Renal cortex interstitium (tissue), 11 donors: ENCODE measurements around the gene ACOT7. TPM values are rescaled to one million over a fixed set of nuclear protein-coding genes. Genes with fewer than 3 reads are reported as not detected.
"Not testable (repeated sequence)": the region's sequence is repeated elsewhere in the genome, so short reads cannot be mapped to it uniquely, and the experiment has no call there.

Source experiments
- DNase-seq, 11 donors: peaks; one replicate each; pipeline ENCODE4 v3.0.0-alpha.2; 2013; ENCODE audit warnings: low read depth in 9 of 11, low spot score in 4 of 11; ENCODE audit errors: extremely low read depth in 1 of 11
- polyA plus RNA-seq, 3 donors: library from polyadenylated mRNA; unstranded; fragments of 120-200 nt; gene quantifications; one replicate each; pipeline ENCODE4 v1.2.1, GENCODE V29; 2013; ENCODE audit not compliant: insufficient read length in 3 of 3

The ACOT7 gene
- polyA plus RNA-seq, 3 donors: 24.7 to 36.6 (median 34.0) TPM

- DNase-seq: no peak
These were observed 21.5 kb upstream of the ACOT7 start for GRCh38 chr1:6414881-6415626.

DNA sequence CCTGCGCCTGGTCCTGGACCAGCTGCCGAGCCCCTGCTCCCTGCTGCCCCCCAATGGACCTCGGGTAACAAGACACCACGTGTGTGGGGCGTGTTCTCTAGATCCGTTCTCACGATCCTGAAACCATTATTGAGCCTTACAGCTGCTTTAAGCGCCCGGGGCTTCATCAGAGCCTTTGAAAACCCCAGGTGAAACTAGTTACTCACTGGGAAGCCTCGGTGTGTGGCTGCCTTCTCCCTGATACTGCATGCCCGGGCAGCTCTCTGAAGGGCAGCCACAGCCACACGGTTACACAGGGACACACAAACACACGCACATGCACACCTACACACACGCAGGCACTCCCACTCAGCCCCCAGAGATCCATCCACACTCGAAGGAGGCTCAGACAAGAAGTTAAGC lies 20.9 kb upstream of the ACOT7 start:
- no peak for DNase-seq

DNA sequence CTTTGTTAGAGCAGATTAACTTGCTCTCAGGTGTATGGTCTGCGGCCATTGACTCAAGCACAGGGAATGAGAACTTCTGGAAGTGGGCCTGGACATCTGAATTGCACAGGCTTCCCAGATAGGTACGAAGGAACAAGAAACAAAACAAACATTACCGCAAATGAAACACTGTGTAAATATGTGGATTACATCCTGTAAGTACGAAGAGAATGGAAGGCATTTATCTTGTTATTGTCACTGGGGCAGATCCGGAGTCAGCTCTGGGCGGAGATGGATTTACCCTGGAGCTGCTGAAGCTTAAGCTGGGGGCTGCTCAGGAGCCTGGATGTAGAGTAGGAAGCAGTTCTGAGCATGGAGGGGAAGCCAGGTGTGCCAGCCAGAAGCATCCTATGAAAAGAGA lies 19.3 kb upstream of the ACOT7 start:
- no peak for DNase-seq

- no peak for DNase-seq
These were observed 16.8 kb upstream of the ACOT7 start for GRCh38 chr1:6410248-6410893.

DNA sequence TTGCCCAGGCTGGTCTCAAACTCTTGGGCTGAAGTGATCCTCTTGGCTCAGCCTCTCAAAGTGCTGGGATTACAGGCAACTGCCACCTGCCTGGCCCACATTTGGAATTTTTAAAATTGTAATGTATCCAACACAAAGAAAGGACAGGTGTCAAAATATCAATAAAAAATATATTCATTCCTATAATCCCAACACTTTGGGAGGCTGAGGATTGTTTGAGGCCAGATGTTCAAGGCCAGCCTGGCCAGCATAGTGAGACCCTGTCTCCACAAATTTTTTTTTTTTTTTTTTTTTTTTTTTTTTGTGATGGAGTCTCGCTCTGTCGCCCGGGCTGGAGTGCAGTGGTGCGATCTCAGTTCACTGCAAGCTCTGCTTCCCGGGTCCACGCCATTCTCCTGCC lies 16.2 kb upstream of the ACOT7 start:
- no peak for DNase-seq

DNA sequence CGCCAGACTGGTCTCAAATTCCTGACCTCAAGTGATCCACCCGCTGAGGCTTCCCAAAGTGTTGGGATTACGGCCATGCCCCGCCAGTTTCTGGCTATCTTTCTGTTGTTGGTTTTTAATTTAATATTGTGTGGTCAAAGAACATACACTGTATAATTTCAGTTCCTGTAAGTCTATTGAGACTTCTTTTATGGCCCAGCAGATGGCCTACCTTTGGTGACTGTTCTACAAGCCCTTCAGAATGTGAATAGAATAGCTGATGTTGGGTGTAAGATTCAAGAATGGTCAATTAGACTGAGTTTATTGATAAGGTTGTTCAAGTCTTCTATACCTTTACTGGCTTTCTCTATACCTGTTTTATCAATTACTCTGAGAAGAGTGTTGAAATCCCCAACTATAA lies 15.5 kb upstream of the ACOT7 start:
- DNase-seq: no peak

- no peak for DNase-seq
These were observed 14.5 kb upstream of the ACOT7 start for GRCh38 chr1:6408023-6408422.

DNA sequence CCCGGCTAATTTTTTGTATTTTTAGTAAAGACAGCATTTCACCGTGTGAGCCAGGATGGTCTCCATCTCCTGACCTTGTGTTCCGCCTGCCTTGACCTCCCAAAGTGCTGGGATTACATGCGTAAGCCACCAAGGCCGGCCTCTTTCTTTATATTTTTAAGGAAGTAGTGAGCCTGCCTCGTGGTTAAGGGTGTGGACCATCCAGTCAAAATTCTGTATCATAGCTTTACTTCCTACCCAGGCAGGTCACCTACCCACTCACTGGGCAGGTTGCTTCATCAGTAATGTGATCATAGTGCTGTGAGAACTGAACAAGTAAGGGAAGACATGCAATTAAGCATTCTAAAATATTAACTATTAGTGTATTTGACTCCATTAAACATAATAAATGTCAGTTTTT lies 8.1 kb upstream of the ACOT7 start:
- no peak for DNase-seq

- no peak for DNase-seq
These were observed 5.7 kb upstream of the ACOT7 start for GRCh38 chr1:6399294-6399693.

- DNase-seq: no peak
These were observed 4.4 kb upstream of the ACOT7 start for GRCh38 chr1:6397844-6398441.

DNA sequence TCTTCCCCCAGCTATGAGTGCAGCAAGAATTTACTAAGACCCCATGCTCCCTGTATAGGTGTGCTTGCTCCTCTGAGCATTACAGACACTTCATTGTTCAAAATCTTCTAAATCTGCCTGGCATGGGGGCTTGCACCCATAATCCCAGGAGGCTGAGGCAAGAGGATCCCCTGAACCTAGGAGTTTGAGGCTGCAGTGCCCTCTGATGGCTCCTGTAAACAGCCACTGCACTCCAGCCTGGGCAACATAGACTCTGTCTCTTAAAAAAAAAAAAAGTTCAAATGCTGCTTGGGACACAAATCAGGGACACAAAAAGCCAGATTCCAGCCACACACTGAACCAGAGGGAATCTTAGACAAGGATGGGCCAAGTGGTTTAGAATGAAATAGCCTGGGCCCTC lies 3.4 kb upstream of the ACOT7 start:
- DNase-seq: no peak

DNA sequence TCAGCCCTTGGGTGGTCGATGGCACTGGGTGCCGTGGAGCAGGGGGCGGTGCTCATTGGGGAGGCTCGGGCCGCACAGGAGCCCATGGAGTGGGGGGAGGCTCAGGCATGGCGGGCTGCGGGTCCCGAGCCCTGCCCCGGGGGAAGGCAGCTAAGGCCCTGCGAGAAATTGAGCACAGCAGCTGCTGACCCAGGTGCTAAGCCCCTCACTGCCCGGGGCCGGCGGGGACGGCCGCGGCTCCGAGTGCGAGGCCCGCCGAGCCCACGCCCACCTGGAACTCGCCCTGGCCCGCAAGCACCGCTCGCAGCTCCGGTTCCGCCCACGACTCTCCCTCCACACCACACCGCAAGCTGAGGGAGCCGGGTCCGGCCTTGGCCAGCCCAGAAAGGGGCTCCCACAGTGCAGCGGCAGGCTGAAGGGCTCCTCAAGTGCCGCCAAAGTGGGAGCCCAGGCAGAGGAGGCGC lies 2.2 kb upstream of the ACOT7 start:
- not testable (repeated sequence) for DNase-seq

- DNase-seq: not testable (repeated sequence)
These were observed 1.6 kb upstream of the ACOT7 start for GRCh38 chr1:6395130-6395529.

GRCh38 chr1:6392809-6393399 lies 663 bp downstream of the ACOT7 start:
- DNase-seq: no peak

GRCh38 chr1:6391951-6392808 lies 1.4 kb downstream of the ACOT7 start:
- no peak for DNase-seq

- no peak for DNase-seq
These were observed 3.6 kb downstream of the ACOT7 start for GRCh38 chr1:6389971-6390370.

DNA sequence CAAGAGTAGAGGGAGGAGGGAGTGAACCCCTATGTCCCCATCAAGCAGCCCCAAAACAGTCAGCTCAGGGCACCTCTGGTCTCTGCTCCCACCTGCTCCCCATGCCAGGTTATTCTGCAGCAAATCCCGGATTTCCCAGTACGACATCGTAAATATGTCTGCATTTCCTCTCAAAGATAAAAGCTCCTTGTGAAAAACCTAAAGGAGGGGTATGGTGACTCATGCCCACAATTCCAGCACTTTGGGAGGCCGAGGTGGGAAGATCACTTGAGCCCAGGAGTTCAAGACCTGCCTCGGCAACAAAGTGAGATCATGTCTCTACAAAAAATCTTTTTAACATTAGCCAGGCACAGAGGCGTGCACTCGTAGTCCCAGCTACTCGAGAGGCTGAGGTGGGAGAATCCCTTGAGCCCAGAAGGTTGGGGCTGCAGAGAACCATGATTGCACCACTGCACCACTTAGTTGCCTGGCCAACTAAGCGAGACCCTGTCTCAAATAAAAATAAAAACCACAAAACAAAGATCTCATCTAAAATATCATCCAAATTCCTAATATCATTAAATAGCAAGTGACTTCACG lies 7.1 kb downstream of the ACOT7 start:
- no peak for DNase-seq

GRCh38 chr1:6385488-6386191 lies 7.9 kb downstream of the ACOT7 start:
- peak in 1 of 11 donors; percentile 38 for DNase-seq
